Placental epithelial cell (primary cell): ENCODE results near the gene PLEKHS1. TPM values are rescaled to one million over a fixed set of nuclear protein-coding genes. Genes with fewer than 3 reads are reported as not detected.

ENCODE experiments used
- small RNA-seq: library from RNA; depleted of rRNA; stranded (forward); fragments of <200 nt; gene quantifications from one replicate; pipeline ENCODE3, GENCODE V24; 2012
- total RNA-seq: library from RNA; depleted of rRNA; stranded (reverse); fragments of >200 nt; gene quantifications from 2 replicates; pipeline ENCODE4 v1.2.3, GENCODE V29; 2012

PLEKHS1 gene
- total RNA-seq, result not detected in 2 replicates

DNA sequence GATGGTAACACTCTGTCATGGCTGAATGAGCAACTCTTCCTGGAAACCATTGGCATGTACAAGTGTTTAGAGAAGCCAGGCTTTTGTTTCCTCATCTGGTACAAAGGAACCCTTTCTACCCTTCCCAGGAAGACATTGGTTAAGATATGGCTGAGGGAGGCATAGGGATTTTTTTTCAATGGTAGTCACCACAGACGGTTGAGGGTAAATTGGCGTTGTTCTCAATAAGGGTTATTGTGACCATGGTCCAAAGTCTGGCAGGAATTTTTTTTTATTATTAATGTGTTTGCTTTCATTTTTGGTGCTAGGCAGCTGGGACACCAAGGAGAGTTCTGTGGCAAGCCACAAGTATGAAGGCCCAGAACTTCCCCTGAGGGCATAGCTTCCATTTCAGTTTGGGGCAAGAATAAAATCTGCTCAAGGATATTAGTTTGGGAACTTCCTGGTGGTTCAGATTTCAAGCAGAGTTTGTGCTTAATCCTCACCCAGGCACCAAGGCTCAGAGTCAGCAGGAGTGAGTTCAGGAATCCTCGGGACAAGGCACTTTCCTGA is at the start of gene PLEKHS1:
TSS of gene PLEKHS1 (plus strand) at position 502 of the 552 bp plus-strand sequence. CDS start 3,596 bp downstream, outside the sequence.

Small RNAs within 50 kb of the gene (small RNA-seq; reads per million reads assigned to genes)
- gene RF00560, result 0.12 reads per million

Other genes starting within 250 kb of the PLEKHS1 start
- not detected in 2 replicates for gene HABP2, start 198.6 kb upstream of the PLEKHS1 start, total RNA-seq
- not detected in 2 replicates for gene NRAP, start 87.6 kb upstream of the PLEKHS1 start, total RNA-seq
- 16.4 and 20.0 TPM in 2 replicates for gene CASP7, start 71.8 kb upstream of the PLEKHS1 start, total RNA-seq
- 3.1 and 3.4 TPM in 2 replicates for gene DCLRE1A, start 102.4 kb downstream of the PLEKHS1 start, total RNA-seq
- 8.6 and 11.4 TPM in 2 replicates for gene NHLRC2, start 103.0 kb downstream of the PLEKHS1 start, total RNA-seq